ENCODE measurements around the gene ATP9B. TPM values are rescaled to one million over a fixed set of nuclear protein-coding genes. Genes with fewer than 3 reads are reported as not detected.

ATP9B gene
- polyA plus RNA-seq, 1 of the 3 experiments (the other 2 are of a cell fraction) = 11.2 TPM

DNA sequence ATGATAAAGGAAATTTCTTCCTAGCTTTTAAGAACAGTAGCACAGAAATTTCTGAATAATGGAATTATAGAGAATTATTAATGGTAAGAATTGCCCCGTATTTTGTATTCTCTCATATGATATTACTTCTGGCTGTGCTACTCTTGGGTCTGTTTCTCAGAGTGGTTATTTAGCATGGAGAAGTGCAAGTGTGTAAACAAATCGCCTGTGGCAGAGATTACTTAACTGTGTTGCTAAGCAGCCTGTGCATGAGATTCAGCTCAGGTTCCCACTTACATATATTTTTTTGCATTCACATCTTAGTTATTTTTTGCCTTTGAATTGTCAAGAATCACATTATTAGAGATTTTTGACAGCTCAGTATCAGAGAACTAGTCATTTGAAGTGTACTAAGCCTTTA lies 246.4 kb downstream of the ATP9B start (continued):
- TF ChIP-seq, protein P1, sequence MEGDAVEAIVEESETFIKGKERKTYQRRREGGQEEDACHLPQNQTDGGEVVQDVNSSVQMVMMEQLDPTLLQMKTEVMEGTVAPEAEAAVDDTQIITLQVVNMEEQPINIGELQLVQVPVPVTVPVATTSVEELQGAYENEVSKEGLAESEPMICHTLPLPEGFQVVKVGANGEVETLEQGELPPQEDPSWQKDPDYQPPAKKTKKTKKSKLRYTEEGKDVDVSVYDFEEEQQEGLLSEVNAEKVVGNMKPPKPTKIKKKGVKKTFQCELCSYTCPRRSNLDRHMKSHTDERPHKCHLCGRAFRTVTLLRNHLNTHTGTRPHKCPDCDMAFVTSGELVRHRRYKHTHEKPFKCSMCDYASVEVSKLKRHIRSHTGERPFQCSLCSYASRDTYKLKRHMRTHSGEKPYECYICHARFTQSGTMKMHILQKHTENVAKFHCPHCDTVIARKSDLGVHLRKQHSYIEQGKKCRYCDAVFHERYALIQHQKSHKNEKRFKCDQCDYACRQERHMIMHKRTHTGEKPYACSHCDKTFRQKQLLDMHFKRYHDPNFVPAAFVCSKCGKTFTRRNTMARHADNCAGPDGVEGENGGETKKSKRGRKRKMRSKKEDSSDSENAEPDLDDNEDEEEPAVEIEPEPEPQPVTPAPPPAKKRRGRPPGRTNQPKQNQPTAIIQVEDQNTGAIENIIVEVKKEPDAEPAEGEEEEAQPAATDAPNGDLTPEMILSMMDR (IDR thresholded peaks at IDR 0.05) = no peak
- TF ChIP-seq FOXM1 (IDR thresholded peaks at IDR 0.05; ENCODE audit: low read depth) = no peak

DNA sequence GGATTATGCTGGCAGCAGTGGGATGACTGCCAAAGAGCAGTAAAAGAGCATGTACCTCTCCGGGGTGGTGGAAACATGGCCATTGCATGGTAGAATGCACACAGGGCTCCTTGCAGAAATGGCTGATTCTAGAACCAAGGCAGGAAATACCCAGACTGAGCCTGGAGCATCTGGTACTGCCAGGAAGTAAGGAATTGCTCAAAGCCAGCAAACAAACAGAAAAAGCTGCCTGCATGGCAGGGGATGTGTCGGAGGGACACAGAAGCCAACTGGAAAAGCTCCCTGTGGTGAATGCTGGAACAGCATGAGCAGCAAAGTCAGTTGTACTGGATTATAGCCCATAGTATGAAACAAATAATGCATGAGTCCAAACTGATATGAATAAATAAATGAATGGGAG lies 248.5 kb downstream of the ATP9B start:
- CTCF ChIA-PET = no interaction called here
- DNase-seq = no peak
- Histone ChIP-seq H3F3A (replicated peaks; ENCODE audit: insufficient read depth) (no peaks in the 10 kb centered on the region), H3K79me2 (ENCODE audit: insufficient read depth) (no peaks in the 10 kb centered on the region), H3K36me3 (replicated peaks in 1 of 2; ENCODE audit: control insufficient read depth in 1 of 2, insufficient read depth in 2 of 2, low read length in 1 of 2) (peaks cover 0 to 4% of the 10 kb centered on the region in 2 experiments), H3K9ac (no peak overlapping the region), H3K4me3 (ENCODE audit: low read depth in 2 of 2, low read length in 1 of 2) (no peak overlapping the region), H3K9me2 (no peaks in the 10 kb centered on the region), H2AFZ (ENCODE audit: low read depth) (no peak overlapping the region), H3K27me3 (ENCODE audit: insufficient read depth) (no peaks in the 10 kb centered on the region), H3K4me1 (ENCODE audit: control insufficient read depth in 1 of 2, insufficient read depth in 2 of 2, low read depth in 1 of 2, low read length in 1 of 2) (no peaks in the 10 kb centered on the region), H3K27ac (ENCODE audit: low read depth in 2 of 2, low read length in 1 of 2) (no peak overlapping the region), H3K9me3 (no peaks in the 10 kb centered on the region), H4K20me1 (ENCODE audit: insufficient read depth) (no peaks in the 10 kb centered on the region), H3K4me2 (no peak overlapping the region)
- WGBS (ENCODE audit: low lambda C conversion rate) = 95% methylated on average over 2 of the region's 2 CpGs
- POLR2A ChIA-PET = no interaction called here
- no peak for TF ChIP-seq POLR2AphosphoS5 (IDR thresholded peaks at IDR 0.05; ENCODE audit: low read depth, low read length)

GRCh38 chr18:79318142-79318673 lies 249.0 kb downstream of the ATP9B start:
- CTCF ChIA-PET = no interaction called here
- POLR2A ChIA-PET = no interaction called here

More at GRCh38 chr18:79318142-79318673, 249.0 kb downstream of the ATP9B start:
- Histone ChIP-seq H4K20me1 (ENCODE audit: insufficient read depth) (no peaks in the 10 kb centered on the region), H3K27ac (ENCODE audit: low read depth in 2 of 2, low read length in 1 of 2) (no peak overlapping the region), H3K27me3 (ENCODE audit: insufficient read depth) (no peaks in the 10 kb centered on the region), H3K4me2 (no peak overlapping the region), H3K9ac (no peak overlapping the region), H3K4me3 (ENCODE audit: low read depth in 2 of 2, low read length in 1 of 2) (no peak overlapping the region), H3K79me2 (ENCODE audit: insufficient read depth) (no peaks in the 10 kb centered on the region), H3K36me3 (replicated peaks in 1 of 2; ENCODE audit: control insufficient read depth in 1 of 2, insufficient read depth in 2 of 2, low read length in 1 of 2) (peaks cover 0 to 4% of the 10 kb centered on the region in 2 experiments), H2AFZ (ENCODE audit: low read depth) (no peak overlapping the region), H3K9me3 (no peaks in the 10 kb centered on the region), H3K4me1 (ENCODE audit: control insufficient read depth in 1 of 2, insufficient read depth in 2 of 2, low read depth in 1 of 2, low read length in 1 of 2) (no peaks in the 10 kb centered on the region), H3K9me2 (no peaks in the 10 kb centered on the region), H3F3A (replicated peaks; ENCODE audit: insufficient read depth) (no peaks in the 10 kb centered on the region)
- DNase-seq = no peak
- TF ChIP-seq RXRA (IDR thresholded peaks at IDR 0.05; ENCODE audit: borderline replicate concordance, low read depth) (no peak), MXI1 (IDR thresholded peaks at IDR 0.05; ENCODE audit: low read depth, low read length) (no peak), CHD2 (IDR thresholded peaks at IDR 0.05; ENCODE audit: low read length, partially characterized antibody) (no peak), ZBTB33 (IDR thresholded peaks at IDR 0.05; ENCODE audit: borderline replicate concordance, low read depth) (no peak), SIN3A (IDR thresholded peaks at IDR 0.05; ENCODE audit: borderline replicate concordance, low read depth, low read length) (no peak), FOXJ3 (CRISPR knock-in tag; IDR thresholded peaks at IDR 0.05) (no peak), GABPA (IDR thresholded peaks at IDR 0.05; ENCODE audit: low read depth) (no peak), JUND (IDR thresholded peaks at IDR 0.05) (no peak), FOSL2 (IDR thresholded peaks at IDR 0.05; ENCODE audit: borderline replicate concordance, low read depth) (no peak), YY1 (IDR thresholded peaks at IDR 0.05; ENCODE audit: low read depth) (no peak), TEAD4 (IDR thresholded peaks at IDR 0.05; ENCODE audit: borderline replicate concordance, insufficient read depth) (no peak), USF1 (IDR thresholded peaks at IDR 0.05; ENCODE audit: borderline replicate concordance, low read depth) (no peak), PBX3 (IDR thresholded peaks at IDR 0.05) (no peak), GATA2 (CRISPR knock-in tag; IDR thresholded peaks at IDR 0.05) (no peak), EP300 (IDR thresholded peaks at IDR 0.05; ENCODE audit: borderline replicate concordance in 1 of 2, low read depth in 1 of 2, low read length in 1 of 2) (no peak), EZH2phosphoT487 (IDR thresholded peaks at IDR 0.05; ENCODE audit: borderline replicate concordance, low read depth) (no peak), POLR2AphosphoS5 (IDR thresholded peaks at IDR 0.05; ENCODE audit: low read depth, low read length) (no peak)
- TF ChIP-seq, protein P2, sequence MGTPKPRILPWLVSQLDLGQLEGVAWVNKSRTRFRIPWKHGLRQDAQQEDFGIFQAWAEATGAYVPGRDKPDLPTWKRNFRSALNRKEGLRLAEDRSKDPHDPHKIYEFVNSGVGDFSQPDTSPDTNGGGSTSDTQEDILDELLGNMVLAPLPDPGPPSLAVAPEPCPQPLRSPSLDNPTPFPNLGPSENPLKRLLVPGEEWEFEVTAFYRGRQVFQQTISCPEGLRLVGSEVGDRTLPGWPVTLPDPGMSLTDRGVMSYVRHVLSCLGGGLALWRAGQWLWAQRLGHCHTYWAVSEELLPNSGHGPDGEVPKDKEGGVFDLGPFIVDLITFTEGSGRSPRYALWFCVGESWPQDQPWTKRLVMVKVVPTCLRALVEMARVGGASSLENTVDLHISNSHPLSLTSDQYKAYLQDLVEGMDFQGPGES (IDR thresholded peaks at IDR 0.05; ENCODE audit: low read depth, low read length) = no peak
- 90% methylated on average over 9 of the region's 9 CpGs for WGBS (ENCODE audit: low lambda C conversion rate)
